ENCODE data around the gene OPCML.

Gene OPCML

GRCh38 chr11:132935383-132935782 lies 596.9 kb downstream of the OPCML start:
- H3K4me3 ChIP-seq (ENCODE audit: low read length), result no peak overlapping the region
- TF ChIP-seq CTCF (conservative IDR thresholded peaks at IDR 0.05; ENCODE audit: low read length), result no peak
- DNase-seq (ENCODE audit: low read depth), result no peak

- no peak for TF ChIP-seq CTCF (conservative IDR thresholded peaks at IDR 0.05; ENCODE audit: low read length)
- no peak overlapping the region for H3K4me3 ChIP-seq (ENCODE audit: low read length)
- DNase-seq (ENCODE audit: low read depth), result no peak
These were observed 598.6 kb downstream of the OPCML start for GRCh38 chr11:132933703-132934102.

DNA sequence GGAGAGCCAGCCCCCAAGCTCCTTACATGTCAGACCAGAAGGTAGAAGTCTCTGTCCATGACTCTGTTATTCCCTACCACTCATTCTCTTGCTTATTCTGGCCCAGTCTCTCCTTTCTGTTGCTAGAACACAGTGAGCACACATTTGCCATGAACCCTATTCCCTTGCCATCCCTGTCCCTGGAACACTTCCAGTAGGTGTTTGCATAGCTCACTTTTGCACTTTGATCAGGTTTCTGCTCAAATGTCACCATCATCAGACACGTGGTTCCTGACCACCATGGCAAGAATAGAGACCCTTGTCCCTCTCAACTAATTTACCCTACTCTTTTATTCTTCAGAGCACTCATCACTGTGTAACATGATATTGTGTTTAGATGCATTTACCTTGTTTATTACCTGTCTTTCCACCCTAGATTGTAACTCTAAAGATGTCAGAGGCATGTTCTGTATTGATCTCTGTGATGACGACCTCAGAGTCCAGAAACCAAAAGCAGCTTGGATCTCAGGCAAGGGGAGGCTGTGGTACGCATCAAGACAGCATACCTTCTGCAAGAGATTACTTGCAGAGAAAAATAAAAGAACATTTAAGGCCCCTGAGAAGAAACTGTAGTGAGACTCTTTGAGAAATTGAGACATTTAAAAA lies 606.4 kb downstream of the OPCML start:
- DNase-seq (ENCODE audit: low read depth), result no peak
- no peak overlapping the region for H3K4me3 ChIP-seq (ENCODE audit: low read length)
- TF ChIP-seq CTCF (conservative IDR thresholded peaks at IDR 0.05; ENCODE audit: low read length), result no peak

DNA sequence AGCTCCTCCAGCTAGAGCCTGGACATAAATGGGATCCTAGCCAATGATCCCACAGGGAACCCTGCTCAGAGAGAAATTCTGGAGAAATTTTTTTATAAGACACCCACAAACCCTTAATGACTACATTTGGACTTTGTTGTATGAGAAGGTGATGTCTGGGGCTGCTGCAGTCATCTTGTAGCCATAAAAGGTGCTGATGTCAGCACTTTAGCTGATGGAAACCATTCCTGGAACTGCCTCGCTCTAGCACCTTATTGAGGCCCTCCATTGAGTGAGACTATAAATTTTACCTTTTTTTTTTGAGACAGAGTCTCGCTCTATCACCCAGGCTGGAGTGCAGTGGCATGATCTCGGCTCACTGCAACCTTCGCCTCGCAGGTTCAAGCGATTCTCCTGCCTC lies 610.7 kb downstream of the OPCML start:
- no peak overlapping the region for H3K4me3 ChIP-seq (ENCODE audit: low read length)

DNA sequence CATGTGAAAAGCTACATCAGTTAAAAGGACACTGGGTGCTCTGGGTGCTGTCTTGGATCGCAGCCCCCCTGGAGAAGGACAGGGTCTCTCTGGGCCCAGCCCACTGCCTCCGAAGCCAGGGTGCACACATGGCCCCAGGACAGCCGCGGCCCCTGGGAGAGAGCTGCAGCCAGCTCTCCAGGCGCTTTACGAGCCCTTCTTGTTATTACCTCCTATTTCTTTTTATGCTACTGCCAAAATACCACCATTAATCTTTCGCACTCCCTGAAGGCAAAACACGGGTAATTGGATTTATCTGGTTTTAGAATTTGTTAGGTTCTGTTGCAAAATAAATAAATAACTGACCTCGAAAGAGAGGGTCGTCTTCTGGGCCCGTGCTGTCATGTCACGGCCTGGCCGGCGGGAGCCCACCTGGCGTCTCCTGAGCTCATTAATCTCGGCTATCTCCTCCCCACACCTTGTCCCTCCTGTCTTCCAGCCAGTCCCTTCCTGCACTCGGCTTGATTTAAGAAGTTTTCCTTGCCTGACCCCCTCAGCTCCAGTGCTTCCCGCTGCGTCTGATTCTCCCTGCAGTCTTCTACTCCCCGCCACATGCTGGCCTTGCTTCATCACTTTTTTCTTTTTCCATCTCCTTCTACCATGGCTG lies 611.7 kb downstream of the OPCML start:
- H3K4me3 ChIP-seq (ENCODE audit: low read length), result no peak overlapping the region
- no peak for TF ChIP-seq CTCF (conservative IDR thresholded peaks at IDR 0.05; ENCODE audit: low read length)
- no peak for DNase-seq (ENCODE audit: low read depth)

More for the DNA sequence above, 610.7 kb downstream of the OPCML start:
- DNase-seq (ENCODE audit: low read depth), result no peak
- no peak for TF ChIP-seq CTCF (conservative IDR thresholded peaks at IDR 0.05; ENCODE audit: low read length)

GRCh38 chr11:132914600-132914999 lies 617.7 kb downstream of the OPCML start:
- DNase-seq (ENCODE audit: low read depth), result peak; percentile 22
- TF ChIP-seq CTCF (conservative IDR thresholded peaks at IDR 0.05; ENCODE audit: low read length), result no peak
- H3K4me3 ChIP-seq (ENCODE audit: low read length), result no peak overlapping the region

DNA sequence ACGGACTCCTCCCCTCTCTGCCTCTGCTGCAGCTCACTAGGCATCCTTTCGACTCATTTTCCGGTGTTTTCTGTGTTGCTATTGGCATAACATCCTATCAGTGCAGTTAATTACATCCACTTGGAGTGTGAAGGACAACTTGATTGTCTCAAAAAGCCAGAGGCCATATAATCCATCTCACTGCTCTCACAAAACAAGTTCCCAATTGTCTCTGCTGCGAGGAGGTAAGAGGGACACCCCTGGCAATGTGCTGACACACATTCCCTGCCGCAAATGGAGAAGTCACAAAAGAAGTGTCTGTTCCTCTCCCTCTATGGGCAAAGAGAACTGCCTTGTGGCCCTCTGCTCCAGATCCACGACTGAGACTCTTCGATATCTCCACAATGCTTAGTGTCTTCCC lies 618.4 kb downstream of the OPCML start:
- H3K4me3 ChIP-seq (ENCODE audit: low read length), result no peak overlapping the region
- DNase-seq (ENCODE audit: low read depth), result no peak
- no peak for TF ChIP-seq CTCF (conservative IDR thresholded peaks at IDR 0.05; ENCODE audit: low read length)

All from AG10803 (cell line).